Activated B cell treated with CpG ODN at 0.5 μM for 24 hours (primary cell): Measurements from ENCODE around the gene UBA5. TPM values are rescaled to one million over a fixed set of nuclear protein-coding genes. Genes with fewer than 3 reads are reported as not detected.
"Not testable (repeated sequence)": the region's sequence is repeated elsewhere in the genome, so short reads cannot be mapped to it uniquely, and the experiment has no call there.

Experiments
- ATAC-seq: fragments of 200-7000 bp; cut with Tn5 transposase; one replicate; pipeline ENCODE4 v1.10.0; 2021; ENCODE audit warnings: low read depth, mild to moderate bottlenecking, moderate library complexity
- CTCF ChIA-PET: fragments of 350-600 bp; sonication (Branson Sonifier 250); formaldehyde crosslinking; loops from one replicate; lab custom pipeline; 2021; ENCODE audit warnings: antibody characterized with exemption; lab: Charles Lee
- POLR2A ChIA-PET: fragments of 350-600 bp; sonication (Branson Sonifier 250); formaldehyde crosslinking; loops from one replicate; lab custom pipeline; 2021; ENCODE audit warnings: antibody characterized with exemption; lab: Charles Lee
- DNase-seq: peaks from one replicate; pipeline ENCODE4 v3.0.0; 2022
- H3K27ac Mint-ChIP-seq: one replicate; pipeline ENCODE4 v1.8.0; 2020; ENCODE audit warnings: mixed read lengths
- H3K27me3 Mint-ChIP-seq: one replicate; pipeline ENCODE4 v1.8.0; 2021; ENCODE audit warnings: mixed read lengths
- H3K36me3 Mint-ChIP-seq: one replicate; pipeline ENCODE4 v1.8.0; 2021; ENCODE audit warnings: low read depth, mixed read lengths
- H3K4me1 Mint-ChIP-seq: one replicate; pipeline ENCODE4 v1.8.0; 2021; ENCODE audit warnings: mixed read lengths
- H3K4me3 Mint-ChIP-seq: one replicate; pipeline ENCODE4 v1.8.0; 2020; ENCODE audit warnings: mild to moderate bottlenecking, mixed read lengths
- H3K9me3 Mint-ChIP-seq: one replicate; pipeline ENCODE4 v1.8.0; 2020; ENCODE audit warnings: mixed read lengths
- CTCF ChIP-seq: fragments of 200-600 bp; IDR thresholded peaks from one replicate; pipeline ENCODE4 v1.8.0; 2022; ENCODE audit warnings: antibody characterized with exemption, mild to moderate bottlenecking
- intact Hi-C: fragments of 100-400 bp; cut with micrococcal nuclease; formaldehyde crosslinking; loops from one replicate; pipeline ENCODE4 v1.15.1; 2024
- total RNA-seq: library from RNA; stranded (reverse); gene quantifications from 2 replicates; pipeline ENCODE4 v1.2.3, GENCODE V29; 2022

Gene UBA5
- total RNA-seq, 1 donor from 2014 or later = 34.3 TPM

- H3K4me3 Mint-ChIP-seq = no peak overlapping the region
- ChIA-PET CTCF (interaction anchor here (0.9 to 1.6 kb wide), 3 partner anchors 102 to 104 kb away, joined by 4 to 5 read pairs (median 5); no protein-coding TSS in a partner anchor), POLR2A (no interaction called here)
- DNase-seq = no peak
- H3K9me3 Mint-ChIP-seq = no peaks in the 10 kb centered on the region
- intact Hi-C loops = no loop called here
- no peaks in the 10 kb centered on the region for H3K4me1 Mint-ChIP-seq
- H3K27me3 Mint-ChIP-seq = no peaks in the 10 kb centered on the region
- no peak for ATAC-seq
- peaks cover 39% of the 10 kb centered on the region for H3K36me3 Mint-ChIP-seq
- no peak for TF ChIP-seq CTCF
- no peak overlapping the region for H3K27ac Mint-ChIP-seq
Observed at GRCh38 chr3:132638706-132639105, 21.4 kb upstream of the UBA5 start.

GRCh38 chr3:132641427-132641826 lies 18.7 kb upstream of the UBA5 start:
- H3K4me1 Mint-ChIP-seq, H3K4me3 Mint-ChIP-seq, H3K27me3 Mint-ChIP-seq, DNase-seq, POLR2A ChIA-PET, H3K27ac Mint-ChIP-seq, H3K9me3 Mint-ChIP-seq, ATAC-seq: not testable (repeated sequence)
- intact Hi-C loops = loop anchor here (10.0 kb wide), 2 partner anchors 377 to 607 kb away; partner anchors contain the start of gene CPNE4
- H3K36me3 Mint-ChIP-seq = peaks cover 30% of the 10 kb centered on the region
- CTCF ChIA-PET = interaction anchor here (0.6 to 3.9 kb wide), 8 partner anchors 10 to 289 kb away, joined by 3 to 61 read pairs (median 4); no protein-coding TSS in a partner anchor

- TF ChIP-seq CTCF = peak; percentile 97
- H3K4me1 Mint-ChIP-seq = peaks cover 3% of the 10 kb centered on the region
- intact Hi-C loops = loop anchor here (1.0 to 10.0 kb wide), 4 partner anchors 106 to 607 kb away; partner anchors contain the start of gene CPNE4
- no peak overlapping the region for H3K4me3 Mint-ChIP-seq
- ATAC-seq (no peak), DNase-seq (no peak)
- CTCF ChIA-PET = interaction anchor here (0.6 to 3.9 kb wide), 9 partner anchors 11 to 290 kb away, joined by 3 to 61 read pairs (median 4); partner anchors contain the start of gene ACAD11
- H3K27me3 Mint-ChIP-seq = no peaks in the 10 kb centered on the region
- H3K36me3 Mint-ChIP-seq = peaks cover 27% of the 10 kb centered on the region
- no peaks in the 10 kb centered on the region for H3K9me3 Mint-ChIP-seq
- H3K27ac Mint-ChIP-seq = no peak overlapping the region
- POLR2A ChIA-PET = no interaction called here
Observed at GRCh38 chr3:132641837-132642538, 18.1 kb upstream of the UBA5 start.

GRCh38 chr3:132642539-132642847 lies 17.6 kb upstream of the UBA5 start:
- intact Hi-C loops = loop anchor here (1.0 to 10.0 kb wide), 4 partner anchors 106 to 608 kb away; partner anchors contain the start of gene CPNE4
- Mint-ChIP-seq H3K27ac (no peak overlapping the region), H3K4me1 (peaks cover 7% of the 10 kb centered on the region), H3K4me3 (no peak overlapping the region), H3K9me3 (no peaks in the 10 kb centered on the region), H3K36me3 (peaks cover 24% of the 10 kb centered on the region), H3K27me3 (no peaks in the 10 kb centered on the region)
- ChIA-PET CTCF (interaction anchor here (0.7 to 3.9 kb wide), 7 partner anchors 11 to 291 kb away, joined by 3 to 61 read pairs (median 4); partner anchors contain the start of gene ACAD11), POLR2A (no interaction called here)
- ATAC-seq (no peak), DNase-seq (no peak)
- no peak for TF ChIP-seq CTCF

GRCh38 chr3:132643366-132643765 lies 16.8 kb upstream of the UBA5 start:
- intact Hi-C loops = loop anchor here (10.0 kb wide), 2 partner anchors 379 to 609 kb away; partner anchors contain the start of gene CPNE4
- POLR2A ChIA-PET = no interaction called here
- Mint-ChIP-seq H3K36me3 (peaks cover 20% of the 10 kb centered on the region), H3K27ac (no peak overlapping the region), H3K9me3 (no peaks in the 10 kb centered on the region), H3K4me1 (peaks cover 10% of the 10 kb centered on the region), H3K27me3 (no peaks in the 10 kb centered on the region), H3K4me3 (no peak overlapping the region)
- ATAC-seq = no peak
- no peak for TF ChIP-seq CTCF
- CTCF ChIA-PET = interaction anchor here (0.7 to 3.9 kb wide), 5 partner anchors 10 to 292 kb away, joined by 3 to 61 read pairs (median 3); no protein-coding TSS in a partner anchor
- no peak for DNase-seq
